Psoas muscle (tissue), 8 donors: ENCODE measurements around the gene C12orf50. TPM values are rescaled to one million over a fixed set of nuclear protein-coding genes. Genes with fewer than 3 reads are reported as not detected.

Experiments used
- ATAC-seq, 4 donors: fragments of 200-7000 bp; cut with Tn5 transposase; one replicate each; pipeline ENCODE4 v1.9.1; 2020; ENCODE audit warnings: moderate library complexity in 3 of 4, mild to moderate bottlenecking in 2 of 4
- DNase-seq, 2 donors: peaks; one replicate each; pipeline ENCODE4 v3.0.0-alpha.2; 2020
- H3K27ac ChIP-seq: fragments of 200-600 bp; one replicate; pipeline ENCODE4 v1.8.0; 2022
- H3K27me3 ChIP-seq, 3 donors: fragments of 200-600 bp in 1 of 3; one replicate each; pipeline versions ENCODE4 v1.6.1 to v1.8.0; 2013 to 2022; ENCODE audit warnings: low read length in 2 of 3, mild to moderate bottlenecking in 2 of 3, moderate library complexity in 1 of 3; ENCODE audit not compliant: insufficient read depth in 3 of 3
- H3K36me3 ChIP-seq, 2 donors: fragments of 200-600 bp in 1 of 2; one replicate each; pipeline versions ENCODE4 v1.6.1 to v1.8.0; 2013 to 2022; ENCODE audit warnings: low read depth in 1 of 2, mild to moderate bottlenecking in 1 of 2, moderate library complexity in 1 of 2; ENCODE audit not compliant: insufficient read depth in 1 of 2
- H3K4me1 ChIP-seq: fragments of 200-600 bp; one replicate; pipeline ENCODE4 v1.8.0; 2022
- H3K4me3 ChIP-seq: fragments of 200-600 bp; one replicate; pipeline ENCODE4 v1.8.0; 2022; ENCODE audit warnings: mild to moderate bottlenecking
- H3K9me3 ChIP-seq: fragments of 200-600 bp; one replicate; pipeline ENCODE4 v1.8.0; 2022
- WGBS, 3 donors: extraction: QIAGEN DNeasy Blood & Tissue Kit; methylation state at CpG; one replicate each; pipeline versions ENCODE4 v1.1.6 to v1.1.7; 2013; 5-methylcytosine and 5-hydroxymethylcytosine counted together
- intact Hi-C, 2 donors: fragments of 100-400 bp; cut with DNase I; formaldehyde crosslinking; loops; one replicate each; pipeline versions ENCODE4 v1.11.0 to v1.14.2; 2022
- polyA plus RNA-seq, 3 donors: library from polyadenylated mRNA; stranded (reverse); fragments of 200-250 nt; gene quantifications; one replicate each; pipeline ENCODE4 v1.2.3, GENCODE V29; 2013
- total RNA-seq, 4 donors: library from RNA; stranded (reverse); fragmentation: NEBNext Ultra II Directional in 2 of 4; extraction: Animal tissue kit (Norgen Biotek cat#: 25700) in 2 of 4; gene quantifications; one replicate each; pipeline versions ENCODE4 v1.2.1 to v1.2.4, GENCODE V29; 2021 to 2023
- TF ChIP-seq, protein P1 (sequence below): fragments of 200-600 bp; IDR thresholded peaks from one replicate; pipeline ENCODE4 v1.8.0; 2022; ENCODE audit warnings: antibody characterized with exemption
- donor health status: healthy with polysubstance abuse.
- donor health status: DM: no; HTN: no; CAD: no; lungs with moderate emphysema.
- donor health status: Bipolar disorder and iron deficiency.
- donor health status: healthy.
- donor health status: DM: yes; HTN: yes; CAD: no.
- donor health status: DM: no; HTN: no; CAD: no.
- donor health status: DM: no; HTN: no; CAD: no.
- donor health status: DM: yes; HTN: yes; CAD: no.

Gene C12orf50
- total and polyA plus RNA-seq, 7 donors: 0.09 to 0.20 (median 0.09) TPM; not detected in 4

DNA sequence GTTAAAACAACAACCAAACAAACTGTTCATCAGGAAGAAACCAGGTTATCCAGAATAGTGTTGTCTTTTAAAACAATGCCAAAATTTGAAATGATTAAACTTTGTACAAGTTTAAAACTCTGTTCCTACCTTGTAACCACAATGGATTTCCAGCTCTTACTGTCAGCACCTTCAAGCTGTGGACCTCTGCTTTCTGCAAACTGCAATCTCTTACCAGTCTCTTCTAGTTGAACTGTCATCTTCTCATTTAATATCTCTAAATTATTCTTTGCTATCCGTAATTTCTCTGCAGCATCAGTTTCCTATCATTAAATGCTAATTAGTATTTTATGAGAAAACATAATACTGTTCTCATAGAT, 29.5 kb upstream of the C12orf50 start:
- H3K27me3 ChIP-seq: no peaks in the 10 kb centered on the region
- no peak for ATAC-seq
- H3K27ac ChIP-seq: no peak overlapping the region
- H3K4me3 ChIP-seq: no peak overlapping the region
- TF ChIP-seq, protein P1, sequence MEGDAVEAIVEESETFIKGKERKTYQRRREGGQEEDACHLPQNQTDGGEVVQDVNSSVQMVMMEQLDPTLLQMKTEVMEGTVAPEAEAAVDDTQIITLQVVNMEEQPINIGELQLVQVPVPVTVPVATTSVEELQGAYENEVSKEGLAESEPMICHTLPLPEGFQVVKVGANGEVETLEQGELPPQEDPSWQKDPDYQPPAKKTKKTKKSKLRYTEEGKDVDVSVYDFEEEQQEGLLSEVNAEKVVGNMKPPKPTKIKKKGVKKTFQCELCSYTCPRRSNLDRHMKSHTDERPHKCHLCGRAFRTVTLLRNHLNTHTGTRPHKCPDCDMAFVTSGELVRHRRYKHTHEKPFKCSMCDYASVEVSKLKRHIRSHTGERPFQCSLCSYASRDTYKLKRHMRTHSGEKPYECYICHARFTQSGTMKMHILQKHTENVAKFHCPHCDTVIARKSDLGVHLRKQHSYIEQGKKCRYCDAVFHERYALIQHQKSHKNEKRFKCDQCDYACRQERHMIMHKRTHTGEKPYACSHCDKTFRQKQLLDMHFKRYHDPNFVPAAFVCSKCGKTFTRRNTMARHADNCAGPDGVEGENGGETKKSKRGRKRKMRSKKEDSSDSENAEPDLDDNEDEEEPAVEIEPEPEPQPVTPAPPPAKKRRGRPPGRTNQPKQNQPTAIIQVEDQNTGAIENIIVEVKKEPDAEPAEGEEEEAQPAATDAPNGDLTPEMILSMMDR: no peak
- H3K36me3 ChIP-seq: peaks cover 0 to 76% of the 10 kb centered on the region in 2 donors
- H3K4me1 ChIP-seq: no peaks in the 10 kb centered on the region
- DNase-seq: no peak
- intact Hi-C loops: no loop called here
- H3K9me3 ChIP-seq: no peaks in the 10 kb centered on the region
- WGBS, 3 donors: 93 to 100% (median 94%) methylated on average over 1 of the region's 1 CpG

DNA sequence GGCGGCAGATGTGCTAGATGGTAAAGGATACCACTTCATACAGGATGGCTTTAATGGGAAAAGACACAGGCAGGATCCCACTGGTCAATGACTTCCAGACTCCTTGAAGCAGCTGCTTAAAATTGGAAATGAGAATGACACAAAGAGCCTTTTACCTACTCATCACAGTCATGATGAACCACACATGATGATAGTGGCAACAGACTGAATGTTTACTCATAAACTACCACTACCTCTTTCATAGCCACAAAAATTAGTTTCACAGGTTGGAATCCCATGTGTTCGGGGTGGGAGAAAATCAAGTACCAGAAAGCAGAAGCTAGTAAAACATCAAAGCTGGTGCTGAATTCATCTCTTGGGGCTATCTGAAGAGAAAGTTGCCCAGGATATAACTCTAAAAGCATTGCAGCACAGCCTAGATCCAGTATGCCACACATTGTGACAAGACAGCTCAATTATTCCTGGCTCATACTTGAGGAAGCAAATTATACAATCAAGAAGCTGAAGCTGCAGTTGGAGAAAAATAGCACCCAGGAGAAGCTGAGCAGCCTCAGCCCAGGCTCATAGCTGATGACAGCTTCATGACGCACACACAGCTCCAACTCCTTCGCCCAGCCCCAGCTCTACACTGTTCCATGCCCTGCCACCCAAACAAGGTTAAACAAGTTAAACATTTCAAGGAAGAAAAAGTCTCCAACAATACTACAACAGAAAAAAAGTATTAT, 29.0 kb upstream of the C12orf50 start:
- H3K4me3 ChIP-seq: no peak overlapping the region
- no peaks in the 10 kb centered on the region for H3K4me1 ChIP-seq
- peaks cover 0 to 80% of the 10 kb centered on the region in 2 donors for H3K36me3 ChIP-seq
- H3K27ac ChIP-seq: no peak overlapping the region
- ATAC-seq (no peak), DNase-seq (no peak)
- 94 to 98% (median 96%) methylated on average over 4 of the region's 4 CpGs for WGBS, 3 donors
- H3K27me3 ChIP-seq: no peaks in the 10 kb centered on the region
- intact Hi-C loops: no loop called here
- H3K9me3 ChIP-seq: no peaks in the 10 kb centered on the region
- TF ChIP-seq, protein P1: no peak

DNA sequence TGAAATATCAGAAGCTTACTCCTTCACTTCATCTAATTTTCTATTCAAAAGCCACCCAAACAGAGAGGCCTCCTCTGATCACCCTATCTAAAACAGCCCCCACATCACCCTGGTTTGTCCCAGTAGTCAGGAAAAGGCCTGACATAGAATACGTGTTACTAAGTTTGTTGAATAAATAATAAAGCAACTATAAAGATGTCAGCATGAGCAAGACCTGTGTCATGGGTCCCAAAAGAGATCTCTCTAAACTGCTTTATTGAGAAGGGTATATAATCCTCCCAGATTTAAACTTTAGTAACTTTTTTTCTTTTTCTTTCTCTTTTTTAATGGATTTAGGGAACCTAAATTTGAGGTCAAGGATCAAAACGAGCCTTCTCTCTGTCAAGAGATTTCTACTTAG, 27.4 kb upstream of the C12orf50 start:
- no peak overlapping the region for H3K4me3 ChIP-seq
- H3K9me3 ChIP-seq: no peaks in the 10 kb centered on the region
- no peak for ATAC-seq
- H3K27ac ChIP-seq: no peak overlapping the region
- H3K27me3 ChIP-seq: no peaks in the 10 kb centered on the region
- TF ChIP-seq, protein P1: no peak
- peaks cover 0 to 81% of the 10 kb centered on the region in 2 donors for H3K36me3 ChIP-seq
- no peaks in the 10 kb centered on the region for H3K4me1 ChIP-seq
- no peak for DNase-seq
- WGBS, 3 donors: 81 to 83% (median 82%) methylated on average over 2 of the region's 2 CpGs
- intact Hi-C loops: no loop called here

DNA sequence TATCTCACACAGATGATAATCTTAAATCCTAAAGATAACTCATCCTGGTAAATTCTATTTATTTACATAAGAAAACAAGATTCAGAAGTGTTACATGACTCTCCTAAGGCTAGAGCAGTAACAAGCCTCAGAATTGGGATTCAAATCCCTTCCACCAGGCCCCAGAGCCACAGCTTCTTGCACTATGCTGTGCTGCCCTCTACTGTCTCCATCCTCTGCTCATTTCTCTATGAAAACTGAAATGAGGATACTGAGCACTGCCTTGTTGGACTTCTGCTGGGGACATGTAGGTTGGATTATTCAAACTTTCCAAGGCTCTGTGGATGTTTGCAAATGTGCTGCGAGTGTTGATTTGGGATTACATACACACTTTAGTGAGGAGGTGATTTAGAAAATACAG, 23.5 kb upstream of the C12orf50 start:
- TF ChIP-seq, protein P1: peak; percentile 26
- Histone ChIP-seq H3K4me1 (no peaks in the 10 kb centered on the region), H3K9me3 (no peaks in the 10 kb centered on the region), H3K36me3 (peaks cover 2 to 81% of the 10 kb centered on the region in 2 donors), H3K4me3 (no peak overlapping the region), H3K27ac (no peak overlapping the region), H3K27me3 (no peaks in the 10 kb centered on the region)
- DNase-seq: no peak
- ATAC-seq: peak in 1 of 4 donors; percentile 40
- 85 to 95% (median 95%) methylated on average over 1 of the region's 1 CpG for WGBS, 3 donors
- intact Hi-C loops: loop anchor here in 1 of 2 donors (1.0 kb wide), 1 partner anchor 15 kb away; no protein-coding TSS in a partner anchor
